Dermis microvascular lymphatic vessel endothelial cell (primary cell): ENCODE data around the gene PPP2R3B. TPM values are rescaled to one million over a fixed set of nuclear protein-coding genes. Genes with fewer than 3 reads are reported as not detected.
"Not testable (repeated sequence)": the region's sequence is repeated elsewhere in the genome, so short reads cannot be mapped to it uniquely, and the experiment has no call there.

Experiments used
- DNase-seq, 2 donors: peaks; one replicate each; pipeline versions ENCODE4 v3.0.0 to v3.0.0-alpha.2; 2010; ENCODE audit warnings: low read depth in 2 of 2
- total RNA-seq: library from RNA; depleted of rRNA; stranded (reverse); fragments of >200 nt; gene quantifications from 2 replicates; pipeline ENCODE4 v1.2.1, GENCODE V29; 2014

PPP2R3B gene
- total RNA-seq, 1 donor from 2014 or later = 13.4 TPM

DNA sequence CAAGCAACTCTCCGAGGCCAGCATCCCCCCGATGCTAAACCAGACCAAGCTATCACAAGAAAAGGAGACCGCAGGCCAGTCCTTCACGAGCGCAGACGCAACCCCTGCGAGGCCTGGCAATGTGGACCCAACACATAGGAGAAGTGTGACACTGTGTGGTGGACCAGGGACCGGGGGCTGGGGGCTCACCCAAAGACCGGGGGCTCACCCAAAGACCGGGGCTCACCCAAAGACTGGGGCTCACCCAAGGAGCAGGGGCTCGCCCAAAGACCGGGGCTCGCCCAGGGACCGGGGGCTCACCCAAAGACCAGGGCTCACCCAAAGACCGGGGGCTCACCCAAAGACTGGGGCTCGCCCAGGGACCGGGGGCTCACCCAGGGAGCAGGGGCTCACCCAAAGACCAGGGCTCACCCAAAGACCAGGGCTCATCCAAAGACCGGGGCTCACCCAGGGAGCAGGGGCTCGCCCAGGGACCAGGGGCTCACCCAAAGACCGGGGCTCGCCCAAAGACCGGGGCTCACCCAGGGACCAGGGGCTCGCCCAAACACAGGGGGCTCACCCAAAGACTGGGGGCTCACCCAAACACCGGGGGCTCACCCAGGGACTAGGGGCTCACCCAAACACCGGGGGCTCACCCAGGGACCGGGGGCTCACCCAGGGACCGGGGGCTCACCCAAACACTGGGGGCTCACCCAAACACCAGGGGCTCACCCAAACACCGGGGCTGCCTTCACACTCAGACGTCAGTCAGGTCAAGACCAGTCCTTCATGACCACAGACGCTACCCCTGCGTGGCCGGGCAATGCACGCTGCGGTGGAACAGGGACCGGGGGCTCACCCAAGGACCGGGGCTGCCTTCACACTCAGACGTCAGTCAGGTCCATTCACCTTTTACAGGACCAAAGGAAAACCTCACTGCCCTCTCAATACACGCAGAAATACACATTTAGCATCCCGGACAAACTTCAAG is 32.9 kb downstream of the PPP2R3B start:
- no peak for DNase-seq

DNA sequence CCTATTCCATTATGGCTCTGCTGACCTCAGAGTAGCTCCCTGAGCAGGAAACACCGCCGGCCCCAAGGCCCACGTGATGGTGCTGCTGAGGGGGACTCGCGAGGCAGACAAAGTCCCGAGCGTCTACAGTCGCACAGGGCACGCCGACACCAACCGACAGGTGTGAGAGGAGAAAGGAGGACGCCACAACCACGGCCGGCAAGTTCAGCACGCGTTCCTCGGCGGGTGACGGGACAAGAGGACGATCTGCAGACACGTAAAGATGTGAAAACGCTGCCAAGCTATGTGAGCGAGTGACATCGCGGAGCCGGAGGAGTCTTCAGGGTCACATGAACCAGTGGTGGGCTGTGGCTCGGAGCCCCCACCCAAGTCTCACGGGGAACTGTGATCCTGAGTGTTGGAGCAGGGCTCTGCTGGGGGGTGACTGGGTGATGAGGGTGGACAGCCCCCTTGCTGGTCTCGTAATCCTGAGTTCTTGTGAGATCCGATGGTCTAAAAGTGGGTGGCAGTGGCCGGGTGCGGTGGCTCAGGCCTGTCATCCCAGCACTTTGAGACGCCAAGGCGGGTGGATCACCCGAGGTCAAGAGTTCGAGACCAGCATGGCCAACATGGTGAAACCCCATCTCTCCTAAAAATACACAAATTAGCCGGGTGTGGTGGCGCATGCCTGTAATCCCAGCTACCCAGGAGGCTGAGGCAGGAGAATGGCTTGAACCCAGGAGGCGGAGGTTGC is 34.0 kb downstream of the PPP2R3B start:
- no peak for DNase-seq

DNA sequence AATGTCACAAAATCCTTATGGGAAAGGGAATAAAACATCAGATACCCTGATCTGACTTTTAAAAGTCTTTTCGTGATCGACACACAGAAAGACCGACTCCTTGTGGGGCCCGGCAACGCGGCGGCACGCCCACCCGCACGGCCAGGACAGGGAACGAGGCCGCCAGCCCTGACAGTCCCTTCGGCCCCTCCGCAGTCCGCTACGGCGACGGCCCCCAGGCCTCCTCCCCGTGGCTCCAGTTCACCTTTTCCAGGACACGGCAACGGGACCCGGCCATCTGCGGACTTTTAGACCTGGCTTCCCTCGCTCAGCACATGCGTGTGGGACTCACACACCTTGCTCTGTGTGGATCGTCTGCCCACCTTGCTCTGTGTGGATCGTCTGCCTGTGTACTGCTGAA is 34.5 kb downstream of the PPP2R3B start:
- no peak for DNase-seq

DNA sequence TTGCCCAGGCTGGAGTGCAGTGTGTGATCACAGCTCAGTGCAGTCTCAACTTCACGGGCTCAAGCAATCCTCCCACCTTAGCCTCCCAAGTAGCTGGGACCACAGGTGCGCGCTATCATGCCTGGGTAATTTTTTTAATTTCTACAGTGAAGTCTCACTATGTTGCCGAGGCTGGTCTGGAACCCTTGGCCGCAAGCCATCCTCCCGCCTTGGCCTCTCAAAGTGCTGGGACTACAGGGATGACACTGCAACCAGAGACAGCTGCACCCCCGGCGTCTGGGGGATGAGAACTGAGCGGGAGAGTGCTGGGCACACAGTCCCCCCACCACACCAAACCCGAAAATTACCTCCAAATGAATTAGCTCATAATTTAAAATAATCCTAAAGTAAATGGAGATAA is 35.0 kb downstream of the PPP2R3B start:
- DNase-seq = no peak

DNA sequence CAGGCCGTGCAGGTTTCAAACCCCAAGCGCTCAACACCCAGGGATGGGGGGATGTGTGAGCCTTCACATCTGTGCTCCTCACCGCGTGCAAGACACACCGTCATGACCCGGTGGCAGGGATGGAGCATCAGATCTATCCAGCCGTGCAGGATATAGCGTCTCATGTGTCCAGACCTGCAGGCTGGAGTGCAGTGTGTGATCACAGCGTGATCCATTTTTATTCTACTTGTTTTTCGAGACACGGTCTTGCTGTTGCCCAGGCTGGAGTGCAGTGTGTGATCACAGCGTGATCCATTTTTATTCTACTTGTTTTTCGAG is 35.4 kb downstream of the PPP2R3B start:
- DNase-seq = not testable (repeated sequence)

DNA sequence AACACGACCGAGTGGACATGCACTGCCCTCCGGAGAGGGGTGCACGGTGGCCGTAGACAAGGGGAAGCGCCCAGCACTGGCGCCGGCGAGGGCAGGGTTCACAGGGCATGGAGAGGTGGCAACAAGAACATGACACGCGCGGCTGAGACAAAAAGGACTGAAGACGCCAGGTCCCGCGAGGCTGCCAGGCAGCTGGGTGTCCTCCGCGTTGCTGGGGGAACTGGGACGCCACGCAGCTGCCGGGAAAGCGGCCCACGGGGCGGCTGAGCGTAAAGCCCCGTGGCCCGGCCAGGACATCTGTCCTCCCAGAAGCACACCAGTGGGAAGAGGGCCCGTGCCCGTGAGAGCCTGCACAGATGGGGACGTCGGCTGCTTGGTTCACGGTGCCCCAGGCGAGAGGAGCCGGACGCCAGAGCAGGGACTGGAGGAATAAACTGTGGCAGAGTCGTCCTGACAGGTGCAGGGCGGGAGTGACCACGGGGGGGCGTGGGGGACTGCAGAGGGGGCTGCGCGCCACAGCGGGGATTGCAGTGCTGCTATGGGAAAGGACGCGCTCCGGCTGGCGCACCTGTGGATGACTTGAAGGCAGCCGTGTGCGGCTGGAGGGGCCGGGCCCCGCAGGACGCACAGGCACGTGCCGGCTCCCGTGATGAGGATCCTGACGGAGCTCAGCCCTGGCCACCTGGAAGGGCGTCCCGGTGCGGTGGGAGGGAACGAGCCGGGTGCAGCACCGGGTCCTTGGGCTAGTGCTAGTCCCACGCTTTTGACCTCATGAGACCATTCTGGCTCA is 36.0 kb downstream of the PPP2R3B start:
- no peak for DNase-seq

DNA sequence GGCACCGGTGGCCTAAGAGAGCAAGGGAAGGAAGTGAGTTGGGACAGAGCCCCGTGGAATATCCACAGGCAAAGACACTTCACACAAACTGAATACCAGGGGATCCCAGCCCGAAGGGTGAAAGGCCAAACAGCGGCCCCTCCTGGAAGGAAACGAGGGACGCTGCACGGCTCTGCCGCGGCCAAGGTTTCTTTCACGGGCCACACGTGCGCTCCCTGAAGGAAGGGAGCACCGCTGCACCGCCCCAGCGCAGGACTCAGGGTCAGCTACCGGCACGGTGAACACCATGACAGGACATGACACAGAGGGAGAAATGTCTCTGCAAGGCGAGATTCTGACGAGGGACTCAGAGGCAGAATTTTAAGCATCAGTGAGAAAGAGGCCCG is 36.6 kb downstream of the PPP2R3B start:
- no peak for DNase-seq

DNA sequence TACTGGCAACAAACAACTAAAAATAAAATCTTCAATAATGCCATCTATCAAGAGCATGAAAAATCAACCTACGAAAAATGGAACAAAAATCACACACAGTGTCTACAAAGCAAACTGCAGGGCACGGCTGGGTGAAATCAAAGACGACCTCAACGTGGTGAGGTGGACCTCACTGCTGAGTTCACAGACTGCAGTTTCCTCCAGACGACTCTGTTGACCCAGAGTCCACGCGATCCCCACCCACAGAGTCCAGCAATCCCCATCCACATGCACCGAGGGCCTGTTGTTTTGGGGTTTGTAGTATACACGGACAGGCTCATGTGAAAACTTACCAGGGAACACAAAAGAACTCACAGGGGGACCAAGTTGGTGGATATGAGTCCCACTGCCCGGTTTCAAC is 37.0 kb downstream of the PPP2R3B start:
- DNase-seq = no peak

DNA sequence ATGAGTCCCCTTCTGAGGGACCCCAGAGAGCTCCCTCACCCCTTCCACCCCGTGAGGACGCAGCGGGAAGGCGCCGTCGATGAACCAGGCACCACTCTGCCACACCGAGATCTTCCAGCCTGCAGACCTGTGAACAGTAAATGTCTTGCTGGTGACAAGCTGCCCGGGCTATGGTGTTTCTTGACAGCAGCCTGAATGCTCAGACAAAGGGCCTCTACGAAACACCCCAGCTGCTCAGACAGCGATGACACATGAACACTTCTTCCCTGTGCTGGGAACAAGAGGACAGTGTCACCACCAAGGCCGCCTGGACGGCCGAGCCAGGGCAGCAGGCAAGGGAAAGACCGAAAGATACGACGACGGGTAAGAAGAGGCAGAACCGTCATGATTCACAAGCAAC is 37.5 kb downstream of the PPP2R3B start:
- DNase-seq = peak in 1 of 2 donors; percentile 58

DNA sequence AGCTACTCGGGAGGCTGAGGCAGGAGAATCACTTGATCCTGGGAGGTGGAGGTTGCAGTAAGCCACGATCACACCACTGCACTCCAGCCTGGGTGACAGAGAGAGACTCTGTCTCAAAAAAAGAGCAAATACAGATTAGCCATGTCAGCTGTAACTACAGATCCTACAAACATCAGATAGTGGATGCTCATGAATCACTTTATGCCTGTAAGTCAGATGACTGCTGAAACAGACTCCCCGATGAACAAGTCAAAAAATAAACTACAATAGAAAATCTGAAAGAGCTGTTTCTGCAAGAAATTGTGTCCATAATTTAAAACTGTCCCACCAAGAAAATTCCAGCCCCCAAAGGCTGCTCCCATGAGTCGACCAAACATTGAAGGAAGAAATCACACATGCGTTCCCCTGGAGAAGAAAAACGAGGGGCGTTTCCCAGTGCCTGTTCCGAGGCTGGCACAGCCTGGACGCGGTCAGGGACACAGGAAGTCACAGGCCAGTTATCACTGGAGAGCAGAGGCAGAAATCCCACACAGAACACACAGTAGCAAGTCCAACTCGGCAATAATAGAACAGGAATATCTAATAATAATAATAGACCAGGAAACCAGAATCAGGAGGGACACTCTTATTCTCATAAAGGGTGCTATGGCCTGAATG is 38.1 kb downstream of the PPP2R3B start:
- peak in 1 of 2 donors; percentile 14 for DNase-seq

DNA sequence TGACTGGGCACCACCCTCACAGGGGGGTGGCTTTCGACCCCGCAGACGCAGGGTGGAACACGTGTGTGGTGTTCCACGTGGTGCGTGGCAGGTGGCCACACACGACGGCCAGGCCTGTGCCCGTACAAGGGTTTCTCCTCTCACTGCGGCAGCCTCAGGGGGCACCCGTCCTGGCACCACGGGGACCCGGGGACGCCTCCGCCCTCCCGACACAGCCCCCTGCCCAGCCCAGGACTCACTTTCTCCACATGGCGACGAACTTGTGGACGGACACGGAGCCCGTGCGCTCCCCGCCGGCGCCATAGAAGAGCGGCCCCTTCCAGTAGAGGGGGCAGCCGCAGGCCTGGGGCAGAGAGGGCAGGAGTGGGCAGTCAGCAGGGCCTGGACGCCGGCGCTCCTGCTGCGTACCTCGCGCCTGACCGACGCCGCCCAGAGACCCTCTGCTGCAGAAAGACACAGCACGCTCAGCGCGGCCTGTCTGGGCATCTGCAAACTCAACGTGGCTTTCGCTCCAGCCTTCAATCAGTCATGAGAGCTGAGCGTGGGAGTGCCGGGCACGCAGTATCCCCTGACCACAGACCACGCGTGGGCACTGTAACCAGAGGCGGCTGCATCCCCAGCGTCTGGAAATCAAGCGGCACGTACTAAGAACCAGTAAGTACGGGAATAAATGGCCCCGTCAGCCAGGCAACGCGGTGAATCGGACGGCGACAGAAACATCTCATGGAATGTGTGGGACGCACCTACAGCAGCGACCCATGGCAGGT is 39.2 kb downstream of the PPP2R3B start:
- no peak for DNase-seq

DNA sequence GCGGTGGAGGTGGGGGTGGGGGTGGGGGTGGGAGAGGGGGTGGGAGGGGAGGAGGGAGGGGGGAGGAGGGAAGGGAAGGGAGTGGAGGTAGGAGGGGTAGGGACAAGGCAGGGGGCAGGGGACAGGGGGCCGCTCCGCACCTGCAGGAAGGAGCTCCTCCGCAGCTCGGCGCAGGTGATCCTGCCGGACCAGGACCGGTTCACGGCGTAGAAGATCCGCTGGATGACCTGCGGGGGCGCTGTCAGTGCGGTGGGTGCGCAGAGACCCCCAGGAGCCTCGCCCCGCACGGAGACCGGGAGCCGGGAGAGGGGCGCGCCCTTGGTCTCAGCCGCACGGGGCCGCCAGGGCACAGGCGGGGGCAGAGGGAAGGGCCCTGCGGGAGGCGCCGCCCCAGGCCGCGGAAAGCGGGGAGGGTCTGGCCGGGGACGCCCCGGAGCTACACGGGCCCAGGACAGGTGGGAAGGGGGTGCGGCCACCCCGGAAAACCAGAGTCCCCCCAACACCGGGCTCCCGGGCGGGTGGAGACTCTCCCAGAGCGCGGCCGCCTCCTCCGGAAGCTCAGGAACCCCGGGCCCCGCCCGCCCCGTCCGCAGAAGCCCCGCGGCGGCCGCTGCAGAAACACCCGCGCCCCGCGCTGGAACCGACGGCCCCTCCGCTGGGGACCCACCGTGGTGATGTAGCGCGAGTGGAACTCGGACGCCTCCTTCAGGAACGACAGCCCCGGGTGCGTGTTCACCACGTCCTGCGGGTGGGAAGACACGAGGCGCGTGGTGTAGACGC is 40.5 kb downstream of the PPP2R3B start:
- DNase-seq = no peak

DNA sequence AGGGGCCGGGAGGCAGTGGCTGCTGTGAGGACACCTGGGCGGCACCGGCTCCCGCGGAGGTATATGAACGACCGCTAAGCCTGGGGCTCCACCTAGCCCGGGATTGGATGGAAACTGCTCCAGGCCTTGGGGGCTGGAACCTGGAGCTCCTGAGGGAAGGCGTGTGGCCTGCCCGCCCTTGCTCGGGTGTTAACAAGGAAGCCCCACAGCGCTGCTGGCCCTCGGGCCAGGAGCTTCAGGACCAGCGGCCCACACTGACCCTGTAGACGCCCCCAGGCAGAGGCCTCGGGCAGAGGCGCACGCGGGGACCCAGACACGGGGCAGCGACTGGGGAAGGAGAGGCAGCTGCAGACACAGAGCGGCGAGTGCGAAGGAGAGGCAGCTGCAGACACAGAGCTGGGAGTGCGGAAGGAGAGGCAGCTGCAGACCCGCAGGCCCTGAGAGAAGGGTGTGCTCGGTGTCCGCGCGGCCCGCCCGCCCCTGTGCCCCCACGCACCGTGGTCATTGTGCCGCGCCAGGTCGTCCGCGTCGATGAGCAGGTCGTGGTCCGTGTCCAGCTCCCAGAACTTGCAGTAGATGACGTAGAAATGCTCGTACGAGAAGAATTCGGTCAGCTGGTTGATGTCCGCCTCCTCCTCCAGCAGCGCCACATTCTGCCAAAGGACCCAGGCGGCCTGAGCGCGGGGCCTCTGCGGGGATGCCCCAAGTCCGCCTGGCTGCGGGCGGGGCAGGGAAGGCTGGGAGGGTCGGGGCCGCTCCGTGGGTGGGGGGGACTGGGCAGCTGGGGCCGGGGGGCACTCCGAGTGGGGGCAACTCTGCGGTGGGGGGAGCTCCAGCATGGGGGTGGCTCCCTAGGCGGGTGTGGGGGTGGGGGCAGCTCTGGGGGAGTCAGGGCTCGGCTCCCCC is 41.4 kb downstream of the PPP2R3B start:
- DNase-seq = no peak

DNA sequence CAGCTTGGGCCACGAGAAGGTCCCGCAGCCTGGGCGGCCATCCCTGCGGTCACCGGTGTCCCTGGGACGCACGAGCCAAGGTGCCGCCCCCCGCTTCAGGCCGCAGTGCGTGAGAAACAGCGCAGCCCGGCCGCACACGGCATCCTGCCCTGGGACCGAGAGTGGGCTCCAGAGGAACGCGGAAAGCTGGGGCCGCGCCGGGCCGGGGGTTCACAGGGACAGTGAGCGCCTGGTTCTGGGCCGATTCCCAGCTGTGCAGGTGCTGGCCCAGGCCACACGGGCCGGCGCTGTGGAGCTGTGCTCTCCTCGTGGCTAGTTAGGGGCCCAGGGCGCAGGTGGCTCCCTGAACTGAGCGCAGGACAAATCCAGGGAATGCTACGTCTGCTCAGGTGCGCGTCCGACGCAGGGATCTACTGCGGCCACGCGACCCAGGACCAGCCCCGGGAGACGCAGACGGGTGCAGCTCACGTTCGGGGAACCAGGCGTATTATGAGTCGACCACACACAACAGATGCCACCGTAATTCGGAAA is 42.3 kb downstream of the PPP2R3B start:
- no peak for DNase-seq

DNA sequence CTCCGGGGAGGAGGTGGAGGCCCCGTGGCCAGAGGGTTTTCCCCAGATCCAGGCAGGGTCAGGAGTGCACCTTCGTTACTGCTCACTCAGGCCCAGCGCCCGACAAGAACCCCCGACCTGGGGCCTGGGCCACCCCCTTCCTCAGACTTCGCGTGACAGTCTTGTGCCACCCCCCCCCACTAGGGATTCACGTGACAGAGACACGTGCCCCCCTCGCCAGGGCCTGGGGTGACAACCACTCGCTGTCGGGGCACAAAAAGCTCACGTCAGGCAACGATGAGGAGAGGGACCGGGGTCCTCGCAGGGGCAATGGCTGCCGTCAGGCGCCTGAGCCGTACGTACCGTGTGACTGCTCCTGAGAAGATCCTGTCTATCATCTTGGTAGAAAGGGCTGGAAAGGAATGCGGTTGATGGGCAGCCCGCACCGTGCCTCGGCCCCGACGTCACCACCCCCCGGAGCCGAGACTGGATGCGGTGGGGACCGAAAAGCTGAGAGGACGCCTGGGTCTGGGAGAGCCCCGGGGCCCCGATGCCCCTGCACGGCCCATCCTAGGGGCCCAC is 45.1 kb downstream of the PPP2R3B start:
- DNase-seq = no peak

DNA sequence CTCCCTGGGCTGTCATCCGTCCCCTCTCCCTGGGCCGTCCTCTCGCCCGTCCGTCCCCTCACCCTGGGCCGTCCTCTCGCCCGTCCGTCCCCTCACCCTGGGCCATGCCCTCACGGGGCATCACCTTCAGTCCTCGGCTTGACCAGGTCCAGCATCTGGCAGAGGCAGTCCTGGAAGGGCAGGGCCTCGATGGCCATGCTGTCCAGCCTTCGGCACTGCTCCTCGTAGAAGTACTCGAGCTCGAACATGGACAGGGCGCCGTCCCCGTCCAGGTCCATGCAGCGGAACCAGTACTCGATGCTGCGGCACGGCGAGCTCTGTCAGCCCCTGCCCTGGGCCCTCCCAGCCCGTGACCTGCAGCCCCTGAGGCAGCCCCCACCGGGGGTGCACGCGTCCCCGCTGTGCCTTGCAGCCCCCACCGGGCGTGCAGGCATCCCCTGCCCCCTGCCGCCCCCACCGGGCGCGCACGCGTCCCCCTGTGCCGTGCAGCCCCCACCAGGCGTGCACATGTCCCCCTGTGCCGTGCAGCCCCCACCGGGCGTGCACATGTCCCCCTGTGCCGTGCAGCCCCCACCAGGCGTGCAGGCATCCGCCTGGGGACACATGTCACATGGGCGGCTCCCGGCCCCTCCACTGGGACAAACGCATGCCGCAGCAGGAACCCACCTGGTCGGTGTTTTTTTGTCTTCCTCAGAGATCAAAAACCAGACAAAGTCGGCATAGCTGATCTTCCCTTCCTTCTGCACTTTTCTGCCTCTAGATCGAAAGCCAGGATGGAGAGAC is 45.9 kb downstream of the PPP2R3B start:
- DNase-seq = no peak

DNA sequence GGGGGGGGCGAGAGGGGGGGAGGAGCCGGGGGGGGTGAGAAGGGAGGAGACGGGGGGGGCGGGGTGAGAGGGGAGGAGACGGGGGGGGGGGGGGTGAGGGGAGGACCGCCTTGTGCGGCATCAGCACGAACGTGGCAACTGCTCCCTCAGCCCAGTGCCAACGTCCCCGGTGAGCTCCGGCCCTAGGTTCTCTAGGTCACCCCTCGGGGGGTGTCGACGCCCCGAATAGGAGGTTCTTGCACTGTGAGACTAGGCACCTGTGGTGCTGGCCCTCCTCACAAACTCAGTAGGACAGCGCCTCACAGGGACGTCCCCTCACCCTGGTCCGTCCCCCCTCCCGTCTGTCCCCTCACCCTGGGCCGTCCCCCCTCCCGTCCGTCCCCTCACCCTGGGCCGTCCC is 46.6 kb downstream of the PPP2R3B start:
- DNase-seq = no peak
